Measurements from ENCODE around the gene E2F8. TPM values are rescaled to one million over a fixed set of nuclear protein-coding genes. Genes with fewer than 3 reads are reported as not detected.

Gene E2F8
- total RNA-seq, 4 donors from 2014 or later: 0.07 TPM; not detected in 3

DNA sequence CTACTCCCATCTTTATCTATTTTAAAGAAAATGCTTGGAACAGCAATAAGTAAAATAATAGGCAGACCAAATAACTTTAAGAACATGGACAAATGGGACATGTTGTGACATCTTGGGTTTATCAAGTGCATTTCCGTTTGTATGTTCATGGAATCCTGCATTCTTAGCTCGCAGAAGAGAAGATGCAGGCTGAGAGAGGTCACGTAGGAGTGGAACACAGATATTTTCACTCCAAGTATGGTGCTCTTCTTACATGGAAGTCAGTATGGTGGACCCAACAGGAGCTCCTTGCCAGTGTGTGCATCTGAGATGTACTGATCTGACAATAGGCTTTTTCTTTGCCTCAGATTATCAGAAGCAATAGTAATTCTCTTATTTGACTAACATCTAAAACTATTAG lies 1.7 kb downstream of the E2F8 start:
- peaks cover 0 to 26% (median 16%) of the 10 kb centered on the region in 3 donors for H3K4me1 ChIP-seq
- H3K36me3 ChIP-seq: no peaks in the 10 kb centered on the region
- 94 to 96% methylated on average over 3 of the region's 3 CpGs for WGBS, 2 donors (ENCODE audit: low coverage in 1 of 2)
- H3K9me3 ChIP-seq: no peaks in the 10 kb centered on the region
- TF ChIP-seq EP300 (IDR thresholded peaks at IDR 0.05) (no peak), POLR2A (IDR thresholded peaks at IDR 0.05) (no peak), POLR2AphosphoS5 (IDR thresholded peaks at IDR 0.05) (no peak)
- TF ChIP-seq, protein P1, sequence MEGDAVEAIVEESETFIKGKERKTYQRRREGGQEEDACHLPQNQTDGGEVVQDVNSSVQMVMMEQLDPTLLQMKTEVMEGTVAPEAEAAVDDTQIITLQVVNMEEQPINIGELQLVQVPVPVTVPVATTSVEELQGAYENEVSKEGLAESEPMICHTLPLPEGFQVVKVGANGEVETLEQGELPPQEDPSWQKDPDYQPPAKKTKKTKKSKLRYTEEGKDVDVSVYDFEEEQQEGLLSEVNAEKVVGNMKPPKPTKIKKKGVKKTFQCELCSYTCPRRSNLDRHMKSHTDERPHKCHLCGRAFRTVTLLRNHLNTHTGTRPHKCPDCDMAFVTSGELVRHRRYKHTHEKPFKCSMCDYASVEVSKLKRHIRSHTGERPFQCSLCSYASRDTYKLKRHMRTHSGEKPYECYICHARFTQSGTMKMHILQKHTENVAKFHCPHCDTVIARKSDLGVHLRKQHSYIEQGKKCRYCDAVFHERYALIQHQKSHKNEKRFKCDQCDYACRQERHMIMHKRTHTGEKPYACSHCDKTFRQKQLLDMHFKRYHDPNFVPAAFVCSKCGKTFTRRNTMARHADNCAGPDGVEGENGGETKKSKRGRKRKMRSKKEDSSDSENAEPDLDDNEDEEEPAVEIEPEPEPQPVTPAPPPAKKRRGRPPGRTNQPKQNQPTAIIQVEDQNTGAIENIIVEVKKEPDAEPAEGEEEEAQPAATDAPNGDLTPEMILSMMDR (IDR thresholded peaks at IDR 0.05): no peak
- ATAC-seq: no peak
- H3K27ac ChIP-seq: no peak overlapping the region
- H3K4me3 ChIP-seq: no peak overlapping the region
- peaks cover 65% of the 10 kb centered on the region for H3K27me3 ChIP-seq

GRCh38 chr11:19237813-19238212 lies 2.9 kb downstream of the E2F8 start:
- H3K4me1 ChIP-seq: peaks cover 0 to 26% (median 16%) of the 10 kb centered on the region in 3 donors
- H3K9me3 ChIP-seq: no peaks in the 10 kb centered on the region
- TF ChIP-seq POLR2A (IDR thresholded peaks at IDR 0.05) (no peak), POLR2AphosphoS5 (IDR thresholded peaks at IDR 0.05) (no peak)
- TF ChIP-seq, protein P1 (IDR thresholded peaks at IDR 0.05): no peak
- H3K4me3 ChIP-seq: no peak overlapping the region
- 79 to 83% methylated on average over 3 to 5 of the region's 5 CpGs for WGBS, 2 donors (ENCODE audit: low coverage in 1 of 2)
- H3K36me3 ChIP-seq: no peaks in the 10 kb centered on the region
- H3K27me3 ChIP-seq: peaks cover 61% of the 10 kb centered on the region
- no peak for ATAC-seq
- no peak overlapping the region for H3K27ac ChIP-seq

GRCh38 chr11:19237381-19237780 lies 3.4 kb downstream of the E2F8 start:
- Histone ChIP-seq H3K27ac (no peak overlapping the region), H3K36me3 (no peaks in the 10 kb centered on the region), H3K9me3 (no peaks in the 10 kb centered on the region), H3K27me3 (peaks cover 57% of the 10 kb centered on the region), H3K4me1 (peaks cover 0 to 24% (median 15%) of the 10 kb centered on the region in 3 donors), H3K4me3 (no peak overlapping the region)
- 81 to 91% methylated on average over 7 to 8 of the region's 8 CpGs for WGBS, 2 donors (ENCODE audit: low coverage in 1 of 2)
- no peak for TF ChIP-seq POLR2A (IDR thresholded peaks at IDR 0.05)
- TF ChIP-seq POLR2AphosphoS5 (IDR thresholded peaks at IDR 0.05): no peak
- ATAC-seq: no peak

GRCh38 chr11:19234231-19234817 lies 6.4 kb downstream of the E2F8 start:
- no peak for ATAC-seq
- TF ChIP-seq POLR2AphosphoS5 (IDR thresholded peaks at IDR 0.05): no peak
- Histone ChIP-seq H3K9me3 (no peaks in the 10 kb centered on the region), H3K27me3 (peaks cover 26% of the 10 kb centered on the region), H3K4me1 (no peaks in the 10 kb centered on the region), H3K4me3 (no peak overlapping the region), H3K27ac (no peak overlapping the region), H3K36me3 (no peaks in the 10 kb centered on the region)
- WGBS, 2 donors (ENCODE audit: low coverage in 1 of 2): 94 to 100% methylated on average over 2 to 5 of the region's 5 CpGs

- Histone ChIP-seq H3K9me3 (no peaks in the 10 kb centered on the region), H3K4me1 (no peaks in the 10 kb centered on the region), H3K27ac (no peak overlapping the region), H3K4me3 (no peak overlapping the region), H3K36me3 (no peaks in the 10 kb centered on the region), H3K27me3 (peaks cover 13% of the 10 kb centered on the region)
- ATAC-seq: no peak
- TF ChIP-seq POLR2AphosphoS5 (IDR thresholded peaks at IDR 0.05) (no peak), EP300 (IDR thresholded peaks at IDR 0.05) (no peak), POLR2A (IDR thresholded peaks at IDR 0.05) (no peak)
- TF ChIP-seq, protein P1 (IDR thresholded peaks at IDR 0.05): no peak
- WGBS, 2 donors (ENCODE audit: low coverage in 1 of 2): 60 to 71% methylated on average over 5 of the region's 6 CpGs
These were observed 7.7 kb downstream of the E2F8 start for GRCh38 chr11:19232910-19233503.

DNA sequence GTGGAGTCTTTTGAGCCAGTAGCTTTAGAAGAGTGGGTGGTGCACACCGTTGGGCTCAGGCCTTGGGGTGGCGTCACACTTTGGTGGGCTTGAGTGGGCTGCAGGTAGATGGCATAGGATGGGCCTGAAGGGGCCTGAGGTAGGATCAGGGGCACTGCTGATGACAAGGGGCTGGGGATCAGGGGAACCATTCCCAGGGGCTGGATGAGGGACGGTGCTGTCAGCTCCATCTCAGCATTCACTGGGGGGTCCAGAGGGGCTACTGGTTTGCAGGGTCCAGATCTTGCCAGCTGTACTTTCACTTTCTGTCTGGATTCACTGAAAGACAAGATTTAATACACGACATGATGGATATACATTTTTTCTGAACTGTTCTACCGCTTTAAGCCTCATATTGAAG lies 11.1 kb downstream of the E2F8 start:
- ATAC-seq: no peak
- TF ChIP-seq POLR2A (IDR thresholded peaks at IDR 0.05) (no peak), EP300 (IDR thresholded peaks at IDR 0.05) (no peak), POLR2AphosphoS5 (IDR thresholded peaks at IDR 0.05) (no peak)
- TF ChIP-seq, protein P1 (IDR thresholded peaks at IDR 0.05): no peak
- WGBS, 2 donors (ENCODE audit: low coverage in 1 of 2): 60 to 62% methylated on average over 2 to 4 of the region's 5 CpGs
- Histone ChIP-seq H3K36me3 (no peaks in the 10 kb centered on the region), H3K27ac (no peak overlapping the region), H3K27me3 (peaks cover 13% of the 10 kb centered on the region), H3K9me3 (no peaks in the 10 kb centered on the region), H3K4me3 (no peak overlapping the region), H3K4me1 (no peaks in the 10 kb centered on the region)
